Kidney tubule cell (primary cell): Measurements from ENCODE around the gene LINGO3.
A peak's percentile ranks its signal among the peaks of the same experiment; 100 is the strongest.

Experiments used
- DNase-seq: peaks from one replicate; pipeline ENCODE4 v3.0.0-alpha.2; 2018; ENCODE audit warnings: low spot score

LINGO3 gene

GRCh38 chr19:2305452-2306280, 2.3 kb downstream of the LINGO3 start:
- no peak for DNase-seq

- DNase-seq: no peak
Measured at GRCh38 chr19:2303211-2303798, 4.6 kb downstream of the LINGO3 start.

GRCh38 chr19:2302319-2303210, 5.4 kb downstream of the LINGO3 start:
- no peak for DNase-seq

GRCh38 chr19:2300533-2300932, 7.4 kb downstream of the LINGO3 start:
- no peak for DNase-seq

- DNase-seq: no peak
Measured at GRCh38 chr19:2296141-2296540, 11.8 kb downstream of the LINGO3 start.

GRCh38 chr19:2294687-2295335, 13.1 kb downstream of the LINGO3 start:
- no peak for DNase-seq

GRCh38 chr19:2291185-2291751, 16.7 kb downstream of the LINGO3 start:
- DNase-seq: no peak

GRCh38 chr19:2290441-2291184, 17.3 kb downstream of the LINGO3 start:
- DNase-seq: no peak

GRCh38 chr19:2289714-2290435, 18.1 kb downstream of the LINGO3 start:
- DNase-seq: no peak

GRCh38 chr19:2288818-2289713, 18.9 kb downstream of the LINGO3 start:
- DNase-seq: no peak

- DNase-seq: no peak
Measured at GRCh38 chr19:2288338-2288817, 19.6 kb downstream of the LINGO3 start.

- no peak for DNase-seq
Measured at GRCh38 chr19:2287585-2288337, 20.2 kb downstream of the LINGO3 start.

GRCh38 chr19:2286402-2287140, 21.4 kb downstream of the LINGO3 start:
- no peak for DNase-seq

- no peak for DNase-seq
Measured at GRCh38 chr19:2283835-2284507, 24.0 kb downstream of the LINGO3 start.

- no peak for DNase-seq
Measured at GRCh38 chr19:2282862-2283237, 25.1 kb downstream of the LINGO3 start.

- peak; percentile 39 for DNase-seq
Measured at GRCh38 chr19:2282062-2282861, 25.7 kb downstream of the LINGO3 start, which contains the start of gene PEAK3. Gene PEAK3, minus strand, starts transcription at chr19:2282175. Its CDS starts 1,244 bp downstream, at chr19:2280931.
